GM12865 (cell line): ENCODE measurements around the gene GRIN2A.

ENCODE experiments used
- DNase-seq: peaks from one replicate; pipeline ENCODE4 v3.0.0; 2010; ENCODE audit warnings: low read depth
- H3K4me3 ChIP-seq: 2 replicates; pipeline ENCODE4 v1.5.1; 2011; ENCODE audit warnings: mild to moderate bottlenecking, low read depth, low read length, control low read depth
- TF ChIP-seq, protein P1 (sequence below): IDR thresholded peaks from 2 replicates; pipeline ENCODE4 v1.5.1; 2011; ENCODE audit warnings: low read length, control low read depth, low read depth, inconsistent platforms; ENCODE audit not compliant: insufficient read depth; ENCODE audit errors: missing control alignments

Gene GRIN2A

GRCh38 chr16:9874219-9874618, 308.0 kb downstream of the GRIN2A start:
- TF ChIP-seq, protein P1, sequence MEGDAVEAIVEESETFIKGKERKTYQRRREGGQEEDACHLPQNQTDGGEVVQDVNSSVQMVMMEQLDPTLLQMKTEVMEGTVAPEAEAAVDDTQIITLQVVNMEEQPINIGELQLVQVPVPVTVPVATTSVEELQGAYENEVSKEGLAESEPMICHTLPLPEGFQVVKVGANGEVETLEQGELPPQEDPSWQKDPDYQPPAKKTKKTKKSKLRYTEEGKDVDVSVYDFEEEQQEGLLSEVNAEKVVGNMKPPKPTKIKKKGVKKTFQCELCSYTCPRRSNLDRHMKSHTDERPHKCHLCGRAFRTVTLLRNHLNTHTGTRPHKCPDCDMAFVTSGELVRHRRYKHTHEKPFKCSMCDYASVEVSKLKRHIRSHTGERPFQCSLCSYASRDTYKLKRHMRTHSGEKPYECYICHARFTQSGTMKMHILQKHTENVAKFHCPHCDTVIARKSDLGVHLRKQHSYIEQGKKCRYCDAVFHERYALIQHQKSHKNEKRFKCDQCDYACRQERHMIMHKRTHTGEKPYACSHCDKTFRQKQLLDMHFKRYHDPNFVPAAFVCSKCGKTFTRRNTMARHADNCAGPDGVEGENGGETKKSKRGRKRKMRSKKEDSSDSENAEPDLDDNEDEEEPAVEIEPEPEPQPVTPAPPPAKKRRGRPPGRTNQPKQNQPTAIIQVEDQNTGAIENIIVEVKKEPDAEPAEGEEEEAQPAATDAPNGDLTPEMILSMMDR, result no peak
- no peak overlapping the region for H3K4me3 ChIP-seq
- DNase-seq, result no peak

GRCh38 chr16:9870962-9871361, 311.3 kb downstream of the GRIN2A start:
- TF ChIP-seq, protein P1, result no peak
- H3K4me3 ChIP-seq, result no peak overlapping the region
- DNase-seq, result no peak

DNA sequence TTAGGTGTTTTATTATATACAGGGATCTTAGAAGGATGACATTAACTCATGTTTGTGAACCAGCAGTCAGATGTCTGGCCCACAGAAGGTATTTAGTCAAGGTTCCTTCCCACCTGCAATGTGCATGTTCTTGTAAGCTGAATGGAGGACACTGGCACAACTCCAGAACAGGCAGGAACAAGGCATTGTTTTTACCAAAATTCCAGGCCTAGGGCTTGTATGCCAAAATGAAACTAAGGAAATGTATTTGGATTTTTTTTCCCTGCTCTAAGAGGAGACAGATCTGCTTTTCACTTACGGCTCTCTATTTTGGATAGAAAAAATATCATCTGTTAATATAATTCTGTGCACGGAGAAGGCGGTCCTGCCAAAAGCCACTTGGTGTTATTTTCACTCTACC, 312.5 kb downstream of the GRIN2A start:
- DNase-seq, result no peak
- H3K4me3 ChIP-seq, result no peak overlapping the region
- TF ChIP-seq, protein P1, result no peak

GRCh38 chr16:9868606-9869149, 313.6 kb downstream of the GRIN2A start:
- H3K4me3 ChIP-seq, result no peak overlapping the region
- DNase-seq, result no peak
- TF ChIP-seq, protein P1, result no peak

DNA sequence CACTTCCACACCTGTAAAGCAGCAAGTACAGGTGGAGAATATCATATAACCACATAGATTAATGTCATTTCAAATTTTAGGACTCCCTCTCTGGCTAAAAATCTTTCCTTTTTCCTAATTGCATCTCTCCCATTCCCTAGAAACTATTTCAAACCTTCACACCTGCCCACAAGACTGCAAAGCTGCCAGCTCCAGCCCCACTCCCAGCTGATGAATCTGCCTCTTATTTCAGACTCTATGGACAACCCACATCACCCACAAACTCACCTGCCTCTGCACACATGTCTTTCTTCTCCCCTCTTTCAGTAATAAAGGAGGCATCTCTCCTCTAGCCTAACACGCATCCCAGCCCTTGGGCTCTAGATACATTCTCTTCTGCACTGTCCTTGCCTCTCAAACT, 315.1 kb downstream of the GRIN2A start:
- DNase-seq, result no peak
- H3K4me3 ChIP-seq, result no peak overlapping the region
- TF ChIP-seq, protein P1, result no peak

GRCh38 chr16:9864461-9864860, 317.8 kb downstream of the GRIN2A start:
- no peak for DNase-seq
- no peak overlapping the region for H3K4me3 ChIP-seq
- TF ChIP-seq, protein P1, result no peak

- no peak for DNase-seq
- H3K4me3 ChIP-seq, result no peak overlapping the region
- TF ChIP-seq, protein P1, result no peak
Measured at GRCh38 chr16:9862327-9862726, 319.9 kb downstream of the GRIN2A start.
